Measurements from ENCODE around the gene BCAS3.

Gene BCAS3

DNA sequence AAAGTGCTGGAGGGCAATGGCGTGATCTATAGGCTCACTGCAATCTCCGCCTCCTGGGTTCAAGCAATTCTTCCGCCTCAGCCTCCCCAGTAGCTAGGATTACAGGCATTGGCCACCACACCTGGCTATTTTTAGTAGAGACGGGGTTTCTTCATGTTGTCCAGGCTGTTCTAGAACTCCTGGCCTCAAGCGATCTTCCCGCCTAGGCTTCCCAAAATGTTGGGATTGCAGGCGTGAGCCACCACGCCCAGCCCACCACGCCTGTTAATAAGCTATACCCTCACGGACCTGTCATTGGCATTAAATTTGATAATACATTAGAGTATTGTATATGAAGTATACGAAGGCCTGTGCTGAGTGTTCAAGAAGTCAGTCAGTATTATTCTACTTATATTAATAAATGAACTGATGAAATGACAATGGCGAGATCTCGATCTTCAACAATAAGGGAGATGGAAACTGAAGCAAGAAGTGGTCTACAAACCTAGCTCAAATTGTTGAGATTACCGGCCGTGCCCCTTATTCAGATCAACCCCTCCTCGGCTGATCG lies 818 bp upstream of the BCAS3 start:
- no peak for DNase-seq

GRCh38 chr17:60678118-60678444 lies 430 bp downstream of the BCAS3 start:
- DNase-seq = no peak

DNA sequence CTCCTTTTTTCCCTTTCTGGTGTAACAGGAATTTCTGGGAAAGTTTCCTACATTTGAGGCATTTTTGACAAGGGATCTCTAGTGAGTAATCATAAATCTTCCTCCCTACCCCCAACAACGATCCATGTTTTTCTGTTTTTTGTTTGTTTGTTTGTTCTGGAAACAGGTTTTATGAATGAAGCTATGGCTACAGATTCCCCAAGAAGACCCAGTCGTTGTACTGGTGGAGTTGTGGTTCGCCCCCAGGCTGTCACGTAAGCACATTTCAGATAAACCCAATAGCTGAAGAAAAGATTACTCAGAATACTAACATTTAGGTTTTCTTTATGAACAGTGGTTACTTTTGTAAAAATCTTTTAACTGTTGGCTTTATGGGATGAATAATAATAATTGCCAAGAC lies 1.6 kb downstream of the BCAS3 start:
- no peak for DNase-seq

DNA sequence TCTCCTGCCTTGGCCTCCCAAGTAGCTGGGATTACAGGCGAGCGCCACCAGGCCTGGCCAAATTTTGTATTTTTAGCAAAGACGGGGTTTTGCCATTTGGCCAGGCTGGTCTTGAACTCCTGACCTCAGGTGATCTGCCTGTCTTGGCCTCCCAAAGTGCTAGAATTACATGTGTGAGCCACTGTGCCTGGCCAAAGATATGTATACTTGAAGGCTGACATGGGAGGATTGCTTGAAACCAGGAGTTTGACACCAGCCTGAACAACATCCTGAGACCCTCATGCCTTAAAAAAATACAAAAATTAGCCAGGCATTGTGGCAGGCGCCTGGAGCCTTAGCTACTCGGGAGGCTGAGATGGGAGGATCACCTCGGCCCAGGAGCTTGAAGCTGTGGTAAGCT lies 3.1 kb downstream of the BCAS3 start:
- no peak for DNase-seq

DNA sequence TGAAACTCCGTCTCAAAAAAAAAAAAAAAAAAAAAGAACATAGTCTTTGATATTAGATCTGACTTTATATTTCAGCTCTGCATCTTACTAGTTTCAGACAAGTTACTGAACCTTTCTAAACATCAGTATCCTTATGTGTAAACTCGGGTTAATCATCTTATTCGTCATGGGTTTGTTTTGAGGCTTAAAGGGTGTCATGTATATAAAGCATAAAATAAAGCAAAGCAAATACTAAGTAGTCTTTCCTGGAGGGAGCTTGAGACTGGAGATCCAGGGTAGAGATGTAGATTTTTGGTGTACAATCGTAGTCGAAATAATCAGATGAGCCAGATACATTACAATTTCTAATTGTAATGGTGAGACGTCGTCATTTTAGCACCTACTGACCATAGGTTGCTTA lies 7.8 kb downstream of the BCAS3 start:
- DNase-seq = no peak

DNA sequence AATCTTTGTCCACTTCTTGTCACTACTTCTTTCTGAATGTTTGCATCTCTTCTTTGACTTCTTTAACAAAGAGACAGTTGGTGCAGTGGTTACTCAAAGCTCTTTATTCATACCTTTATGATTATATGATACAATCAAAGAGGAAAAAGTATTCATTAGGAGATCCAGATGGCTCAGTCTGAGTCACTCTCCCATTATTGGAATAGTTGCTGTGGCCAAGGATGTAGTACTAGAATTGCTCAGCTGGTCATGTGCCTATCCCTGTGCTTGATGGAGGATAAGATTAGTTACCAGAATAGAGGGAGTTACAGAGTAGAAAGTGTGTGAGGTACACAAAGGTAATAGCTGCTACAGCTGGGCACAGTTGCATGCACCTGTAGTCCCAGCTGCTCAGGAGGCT lies 18.3 kb downstream of the BCAS3 start:
- no peak for DNase-seq

- DNase-seq = no peak
These were observed 21.4 kb downstream of the BCAS3 start for GRCh38 chr17:60699090-60699489.

DNA sequence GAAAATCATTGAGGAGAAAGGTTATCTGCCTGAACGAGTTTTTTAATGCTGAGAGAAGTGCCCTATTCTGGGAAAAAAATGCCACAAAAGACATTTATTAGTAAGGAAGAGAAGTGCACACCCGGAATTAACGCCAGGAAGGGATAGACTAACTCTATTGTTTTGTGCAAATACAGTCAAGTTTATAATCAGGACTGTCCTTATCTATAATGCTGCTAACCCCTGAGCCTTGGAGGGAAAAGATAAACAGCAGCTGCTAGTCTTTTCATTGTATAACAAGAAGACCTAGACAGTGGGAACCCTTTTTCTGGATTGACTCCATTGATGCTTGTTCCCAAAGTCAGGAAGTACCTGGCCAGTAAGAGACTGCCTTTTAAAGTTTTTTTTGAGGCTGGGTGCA lies 26.5 kb downstream of the BCAS3 start:
- no peak for DNase-seq

DNA sequence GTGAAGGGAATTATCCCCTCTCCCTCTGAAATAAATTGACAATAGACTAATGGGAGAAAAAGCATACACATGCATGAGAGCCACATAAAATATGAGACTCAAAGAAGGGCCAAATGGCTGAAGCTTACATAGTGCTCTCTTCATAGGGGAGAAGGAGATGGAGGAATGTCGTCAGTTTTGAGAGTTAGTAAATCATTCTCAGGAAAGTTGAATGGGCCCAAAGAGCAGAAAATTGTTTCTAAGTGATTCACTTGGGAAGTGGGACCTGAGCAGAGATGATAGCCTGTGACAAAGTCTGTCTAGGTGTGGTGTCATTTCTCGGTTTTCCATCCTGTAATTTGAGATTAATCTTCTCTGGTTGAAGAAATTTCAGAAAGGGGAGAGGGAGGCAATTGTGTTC lies 35.0 kb downstream of the BCAS3 start:
- DNase-seq = no peak

DNA sequence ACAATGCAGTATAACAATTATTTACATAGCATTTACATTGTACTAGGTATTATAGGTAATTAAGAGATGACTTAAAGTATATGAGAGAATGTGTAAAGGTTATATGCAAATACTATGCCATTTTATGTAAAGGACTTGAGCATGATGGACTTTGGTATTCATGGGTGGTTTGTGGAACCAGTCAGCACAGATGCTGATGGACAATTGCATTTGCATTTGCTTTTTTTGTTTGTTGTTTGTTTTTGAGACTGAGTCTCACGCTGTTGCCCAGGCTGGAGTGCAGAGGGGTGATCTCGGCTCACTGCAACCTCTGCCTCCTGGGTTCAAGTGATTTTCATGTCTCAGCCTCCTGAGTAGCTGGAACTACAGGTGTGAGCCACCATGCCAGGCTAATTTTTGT lies 36.0 kb downstream of the BCAS3 start:
- no peak for DNase-seq

DNA sequence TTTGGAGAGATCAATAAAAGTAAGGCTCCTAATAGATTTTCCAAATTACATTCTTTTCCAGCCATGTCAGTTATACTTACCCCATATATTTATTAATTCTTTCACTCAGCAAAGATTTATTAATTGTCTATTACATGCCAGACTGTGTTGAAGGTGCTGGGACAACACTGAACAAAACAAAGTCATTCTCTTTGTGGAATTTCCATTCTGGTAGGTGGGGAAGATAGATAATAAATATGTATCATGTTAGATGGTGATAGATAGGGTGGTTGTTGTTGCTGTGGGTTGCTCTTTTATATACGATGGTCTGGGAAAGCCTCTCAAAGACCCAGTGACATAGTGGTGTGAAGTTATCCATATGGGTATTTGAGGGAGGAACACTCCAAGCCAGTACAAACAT lies 39.1 kb downstream of the BCAS3 start:
- no peak for DNase-seq

GRCh38 chr17:60717814-60718213 lies 40.2 kb downstream of the BCAS3 start:
- no peak for DNase-seq

DNA sequence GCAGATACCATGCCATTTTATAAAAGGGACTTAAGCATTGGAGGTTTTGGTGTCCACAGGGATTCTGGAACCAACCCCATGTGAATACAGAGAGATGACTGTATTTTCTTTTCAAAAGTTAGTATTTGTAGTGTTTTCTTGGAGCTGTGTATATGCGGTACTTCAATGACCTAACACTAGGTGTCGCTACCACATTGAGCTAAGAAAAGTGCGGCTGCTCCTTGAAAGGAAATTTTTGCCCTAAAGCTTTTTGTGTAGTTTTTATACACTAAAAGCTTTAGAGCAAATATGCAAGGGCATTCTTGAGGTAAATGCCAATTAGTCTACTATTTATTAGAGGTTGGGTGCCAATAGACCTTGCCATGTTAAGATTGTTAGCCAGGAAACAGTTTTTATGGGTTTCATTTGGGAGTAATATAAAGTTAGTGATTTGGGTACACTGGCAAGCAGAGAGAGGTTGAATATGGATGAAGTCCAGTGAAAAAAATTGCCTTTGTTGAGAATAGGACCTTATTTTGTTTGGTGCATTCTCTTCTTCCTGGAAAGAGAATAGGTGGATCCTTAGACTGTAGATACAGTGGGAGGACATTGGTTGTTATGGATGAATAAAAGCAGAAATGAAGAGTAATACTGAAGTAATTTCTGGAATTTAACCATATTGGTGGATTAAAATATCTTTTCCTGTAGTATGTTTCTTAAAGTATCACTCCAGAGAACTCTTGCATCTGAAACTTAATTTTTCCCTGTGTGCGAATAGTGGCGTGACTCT lies 43.3 kb downstream of the BCAS3 start:
- DNase-seq = peak; percentile 2

DNA sequence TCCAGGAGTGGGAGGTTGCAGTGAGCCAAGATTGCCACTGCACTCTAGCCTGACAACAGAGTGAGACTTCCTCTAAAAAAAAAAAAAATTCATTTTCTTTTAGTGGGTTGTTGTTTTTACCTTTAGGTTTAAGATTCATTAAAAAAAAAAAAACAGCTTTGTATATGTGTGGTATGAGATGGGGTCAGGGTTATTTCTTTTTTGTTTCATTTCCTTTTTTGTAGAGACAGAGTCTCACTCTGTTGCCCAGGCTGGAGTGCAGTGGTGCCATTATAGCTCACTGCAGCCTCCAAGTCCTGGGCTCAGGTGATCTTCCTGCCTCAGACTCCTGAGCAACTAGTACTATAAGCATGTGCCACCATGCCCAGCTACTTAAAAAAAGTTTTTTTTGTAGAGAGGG lies 47.0 kb downstream of the BCAS3 start:
- no peak for DNase-seq

- DNase-seq = no peak
These were observed 52.2 kb downstream of the BCAS3 start for GRCh38 chr17:60729854-60730253.

DNA sequence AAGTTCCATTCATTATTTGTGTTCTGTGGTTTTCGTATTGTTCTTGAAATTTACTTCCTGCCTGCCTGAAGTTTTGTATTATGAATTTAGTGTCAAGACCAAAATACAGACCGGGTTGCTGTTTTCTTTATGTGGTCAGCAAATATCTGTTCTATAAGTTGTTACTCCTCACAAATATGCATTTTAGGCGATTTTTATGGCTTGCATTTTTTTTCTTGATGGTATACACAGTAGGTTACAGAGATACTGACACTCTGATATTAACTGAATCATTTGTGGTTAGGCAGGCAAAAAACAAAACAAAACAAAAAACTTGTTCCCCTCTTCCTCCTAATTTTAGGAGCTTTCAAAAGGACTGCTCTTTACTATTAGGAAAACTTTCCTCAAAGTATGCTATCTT lies 52.6 kb downstream of the BCAS3 start:
- no peak for DNase-seq

- no peak for DNase-seq
These were observed 60.6 kb downstream of the BCAS3 start for GRCh38 chr17:60738287-60738686.

- DNase-seq = no peak
These were observed 62.9 kb downstream of the BCAS3 start for GRCh38 chr17:60740584-60740983.

GRCh38 chr17:60741031-60741430 lies 63.4 kb downstream of the BCAS3 start:
- DNase-seq = no peak

- no peak for DNase-seq
These were observed 65.6 kb downstream of the BCAS3 start for GRCh38 chr17:60743282-60743681.

GRCh38 chr17:60743799-60744198 lies 66.1 kb downstream of the BCAS3 start:
- DNase-seq = no peak

DNA sequence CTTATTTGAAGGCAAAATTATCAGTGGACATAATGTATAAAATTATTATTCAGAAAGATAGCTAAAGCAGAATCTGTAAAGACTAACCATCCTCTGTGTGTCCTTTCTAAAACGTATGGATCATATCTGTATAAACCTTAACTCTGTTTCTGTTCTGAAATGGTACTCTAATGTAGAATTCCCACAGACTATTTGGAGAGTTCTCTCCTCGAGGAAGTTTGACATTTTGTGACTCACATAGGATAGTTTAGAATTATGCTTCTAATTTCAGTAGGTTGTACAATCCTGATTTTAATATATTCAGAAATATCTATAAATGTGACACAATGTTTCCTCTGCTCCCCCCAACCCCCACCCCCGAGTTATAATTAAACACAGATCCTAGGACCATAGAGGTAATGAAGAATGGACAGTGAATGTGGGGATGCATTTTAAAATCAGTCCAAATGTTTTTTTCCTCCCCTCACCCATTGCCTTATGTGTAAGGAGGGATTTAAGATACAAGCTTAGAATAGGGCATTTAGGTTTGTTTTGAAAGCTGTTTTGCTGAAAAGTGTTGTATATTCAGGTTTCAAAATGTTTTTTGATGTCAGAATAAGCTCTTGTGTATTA lies 66.8 kb downstream of the BCAS3 start:
- DNase-seq = no peak

- DNase-seq = no peak
These were observed 67.9 kb downstream of the BCAS3 start for GRCh38 chr17:60745544-60745943.

- no peak for DNase-seq
These were observed 69.6 kb downstream of the BCAS3 start for GRCh38 chr17:60747069-60747808.
